OCI-M2 (cell line): ENCODE measurements around the gene CDC34.

Source experiments
- DNase-seq: peaks from one replicate; lab custom pipeline; 2025; ENCODE audit not compliant: unreplicated experiment; lab: John Stamatoyannopoulos, UW

Gene CDC34

DNA sequence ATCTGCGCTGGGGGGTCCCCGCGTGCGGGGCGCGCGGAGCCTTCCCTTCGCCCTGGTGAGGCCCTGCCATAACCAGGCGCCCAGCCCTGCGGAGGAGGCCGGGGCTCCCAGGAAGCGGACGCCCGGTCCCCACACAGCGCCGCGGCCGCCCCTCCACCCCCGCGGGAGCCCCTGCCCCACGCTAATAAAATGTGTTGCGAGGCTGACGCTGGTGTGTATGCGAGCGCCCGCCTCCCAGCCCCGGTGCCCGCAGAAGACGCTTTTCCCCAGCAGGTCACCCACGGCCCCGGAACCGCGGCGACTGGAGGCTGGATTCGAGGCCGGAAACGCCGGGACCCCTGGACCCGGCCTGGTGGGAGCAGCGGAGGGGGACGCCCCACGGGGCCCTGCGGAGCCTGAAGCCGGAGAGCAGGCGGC, 12.1 kb upstream of the CDC34 start:
- no peak for DNase-seq

DNA sequence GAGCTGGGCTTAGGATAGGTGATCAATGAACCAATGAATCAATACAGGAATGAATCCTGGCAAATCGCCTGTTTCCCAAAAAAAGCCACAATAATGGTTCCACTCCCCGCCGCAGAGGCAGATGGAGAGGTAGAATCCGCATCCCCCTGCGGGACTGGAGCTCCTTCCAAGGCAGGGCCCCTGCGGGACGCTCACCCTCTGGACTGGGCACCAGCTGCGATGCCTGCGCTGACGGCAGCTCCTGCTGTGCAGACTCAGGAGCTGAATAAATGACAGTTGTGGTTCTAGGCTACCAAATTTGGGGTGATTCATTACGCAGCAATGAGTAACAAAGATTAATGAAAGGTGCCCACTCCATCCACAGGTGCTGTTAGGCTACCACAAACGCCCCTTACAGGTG, 8.8 kb upstream of the CDC34 start:
- no peak for DNase-seq

DNA sequence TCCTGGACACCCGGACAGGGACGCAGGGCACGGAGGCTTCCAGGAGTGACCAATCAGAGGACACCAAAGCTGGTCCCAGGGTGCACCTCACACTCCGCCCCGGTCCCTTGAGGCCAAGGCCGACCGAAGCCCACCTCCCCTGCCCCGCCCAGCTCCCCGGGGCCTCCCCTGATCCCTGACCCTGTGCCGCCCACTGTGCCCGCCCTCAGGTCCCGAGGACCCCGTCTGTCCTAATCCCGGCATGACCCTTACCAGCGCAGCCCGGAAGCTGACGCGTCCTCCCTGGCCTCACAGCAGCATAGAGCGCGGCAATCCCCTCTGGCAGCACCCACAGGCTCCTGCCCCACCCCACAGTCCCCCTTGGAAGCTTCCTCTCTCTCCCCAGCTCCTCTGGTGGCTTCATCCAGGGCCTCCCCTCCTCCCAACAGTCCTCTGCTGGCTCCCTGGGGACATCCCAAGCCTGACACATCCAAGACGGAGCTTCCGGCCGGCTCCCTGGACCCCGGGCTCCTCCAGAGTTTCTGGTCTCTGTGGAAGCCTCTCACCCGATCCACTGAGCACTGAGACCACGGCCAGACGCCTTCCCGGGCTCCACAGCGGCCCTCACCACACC, 7.4 kb upstream of the CDC34 start:
- no peak for DNase-seq

DNA sequence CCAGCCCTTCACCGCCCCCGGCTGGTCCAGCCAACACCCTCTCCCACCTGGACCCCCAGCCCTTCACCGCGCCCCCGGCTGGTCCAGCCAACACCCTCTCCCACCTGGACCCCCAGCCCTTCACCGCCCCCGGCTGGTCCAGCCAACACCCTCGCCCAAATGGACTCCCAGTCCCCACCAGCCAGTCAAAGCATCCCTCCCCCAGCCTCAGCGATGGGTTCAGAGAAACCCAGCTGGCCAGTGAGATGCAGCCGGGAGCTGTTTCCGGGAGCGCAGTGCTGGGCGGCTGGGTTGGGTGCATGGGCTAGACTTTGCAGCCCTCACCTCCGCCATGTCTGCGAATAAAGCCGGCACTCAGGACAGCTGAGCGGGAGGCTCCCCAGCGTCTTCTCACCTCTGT, 6.5 kb upstream of the CDC34 start:
- DNase-seq = no peak

DNA sequence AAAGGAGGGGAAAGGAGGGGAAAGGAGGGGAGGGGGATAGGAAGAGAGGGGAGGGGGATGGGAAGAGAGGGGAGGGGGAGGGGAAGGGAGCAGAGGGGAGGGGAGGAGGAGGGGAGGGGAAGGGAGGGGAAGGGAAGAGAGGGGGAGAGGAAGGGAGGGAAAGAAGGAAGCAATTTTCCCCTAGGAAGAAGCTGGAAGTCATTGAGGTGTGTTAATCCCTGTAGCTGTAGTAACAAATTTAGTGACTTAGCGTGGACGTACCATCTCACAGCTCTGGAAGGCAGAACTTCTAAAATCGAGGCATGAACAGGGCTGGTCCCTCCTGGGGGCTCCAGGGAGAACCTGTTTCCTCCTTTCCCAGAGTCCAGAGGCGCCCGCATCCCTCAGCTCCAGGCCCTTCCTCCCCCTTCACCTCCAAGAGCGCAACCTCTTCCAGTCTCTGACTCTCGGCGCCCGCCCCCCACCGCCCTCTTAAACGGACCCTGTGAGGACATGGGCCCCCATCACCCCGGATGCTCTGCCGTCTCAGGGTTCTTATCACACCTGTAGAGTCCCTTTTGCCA, 5.6 kb upstream of the CDC34 start:
- no peak for DNase-seq

DNA sequence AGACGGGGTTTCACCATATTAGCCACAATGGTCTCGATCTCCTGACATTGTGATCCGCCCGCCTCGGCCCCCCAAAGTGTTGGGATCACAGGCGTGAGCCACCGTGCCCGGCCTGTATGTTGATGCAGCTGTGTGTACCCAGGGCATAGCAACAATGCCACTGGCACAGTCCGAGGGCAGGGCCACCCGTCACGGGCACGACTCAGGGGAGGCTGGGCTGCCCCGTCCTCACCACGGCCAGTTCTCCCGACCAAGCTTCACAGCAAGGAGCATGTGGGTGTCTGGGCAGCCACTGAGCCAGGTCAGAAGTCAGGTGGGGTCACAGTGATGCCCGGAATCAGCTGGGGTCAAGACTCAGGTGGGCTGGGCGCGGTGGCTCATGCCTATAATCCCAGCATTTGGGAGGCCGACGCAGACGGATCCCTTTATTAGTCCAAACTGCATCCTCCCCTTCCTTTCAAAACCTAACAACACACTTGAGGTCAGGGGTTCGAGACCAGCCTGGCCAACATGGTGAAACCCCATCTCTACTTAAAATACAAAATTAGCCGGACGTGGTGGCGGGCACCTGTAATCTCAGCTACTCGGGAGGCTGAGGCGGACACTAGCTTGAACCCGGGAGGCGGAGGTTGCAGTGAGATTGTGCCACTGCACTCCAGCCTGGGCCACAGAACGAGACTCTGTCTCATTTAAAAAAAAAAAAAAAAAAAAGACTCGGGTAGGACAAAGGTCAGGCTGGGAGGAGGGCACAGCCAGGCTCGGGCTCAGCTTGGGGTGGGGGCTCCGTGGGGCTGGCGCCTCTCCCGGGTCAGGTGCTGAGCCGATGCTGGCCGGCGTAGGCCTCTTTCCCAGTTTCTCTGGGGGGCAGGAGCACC, 1.2 kb upstream of the CDC34 start:
- DNase-seq = no peak

DNA sequence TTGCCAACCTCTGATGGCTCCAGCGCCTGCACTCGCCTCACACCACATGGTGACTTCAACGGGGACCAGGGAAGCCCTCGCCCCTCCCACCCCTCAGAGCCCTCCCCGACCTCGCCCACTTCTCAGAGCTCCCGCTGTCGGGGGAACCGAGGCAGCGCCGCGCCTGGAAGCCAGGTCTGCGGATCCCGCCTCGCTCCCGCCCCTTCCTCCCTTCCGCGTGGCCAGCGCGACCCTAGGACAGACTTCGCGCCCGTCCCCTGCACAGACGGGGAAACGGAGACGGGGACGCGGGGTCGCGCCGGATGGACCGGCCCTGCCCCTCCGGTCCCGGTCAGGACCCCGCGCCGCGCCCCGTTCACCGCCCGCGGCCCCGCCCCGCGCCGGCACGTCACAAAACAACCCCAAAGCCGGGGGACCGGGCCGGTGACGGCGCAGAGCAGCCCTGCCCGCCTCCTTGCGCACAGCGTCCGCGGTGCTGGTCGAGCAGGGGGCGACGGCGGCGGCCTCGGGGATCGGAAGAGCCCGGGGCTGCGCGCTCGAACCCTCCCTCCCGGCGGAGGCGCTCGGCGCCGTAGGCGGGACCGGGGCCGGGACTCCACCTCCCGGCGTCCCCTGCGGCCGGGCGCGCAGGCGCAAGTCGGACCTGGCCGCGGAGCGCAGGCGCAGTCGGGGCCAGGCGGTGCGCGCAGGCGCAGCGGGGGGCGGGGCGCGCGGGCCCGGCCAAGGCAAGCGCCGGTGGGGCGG, 379 bp upstream of the CDC34 start:
- DNase-seq = no peak

DNA sequence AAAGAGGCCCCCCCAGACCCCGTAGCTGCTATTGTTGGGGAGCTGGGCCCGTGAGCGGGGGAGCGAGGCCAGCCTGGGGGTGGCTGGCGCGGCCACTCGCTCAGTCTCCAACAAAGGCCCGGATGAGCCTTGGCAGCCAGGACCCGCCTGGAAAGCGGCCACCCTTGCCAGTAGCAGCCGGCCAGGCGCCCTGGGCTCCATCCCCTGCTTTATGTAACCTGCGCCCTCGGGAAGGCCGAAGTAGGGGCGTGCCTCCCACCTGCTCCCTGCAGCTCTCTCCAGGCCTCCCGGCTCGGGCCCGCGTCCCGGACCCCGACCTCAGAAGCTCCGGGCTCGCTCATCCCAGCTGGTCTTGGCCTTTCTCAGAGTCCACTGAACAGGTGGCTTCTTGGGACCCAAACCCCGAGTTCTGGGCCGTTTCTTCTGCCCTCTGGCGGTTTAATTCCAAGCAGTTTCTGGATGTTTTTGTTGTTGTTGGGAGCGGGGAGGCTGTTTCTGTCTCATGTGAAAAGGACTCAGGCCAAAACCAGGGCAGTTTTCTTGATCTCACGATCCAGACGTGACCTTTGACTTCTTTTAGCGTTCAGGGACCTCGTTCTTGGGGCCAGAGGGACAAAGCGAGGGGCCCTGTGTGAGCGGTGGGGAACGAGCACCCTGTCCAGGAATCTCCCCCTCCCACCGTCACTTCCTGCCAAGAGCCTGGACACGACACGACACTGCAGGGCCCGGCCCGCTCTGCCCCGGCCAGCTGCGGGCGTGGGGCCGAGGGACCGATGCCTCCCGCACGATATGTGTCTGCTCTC, 1.2 kb downstream of the CDC34 start:
- DNase-seq = no peak

DNA sequence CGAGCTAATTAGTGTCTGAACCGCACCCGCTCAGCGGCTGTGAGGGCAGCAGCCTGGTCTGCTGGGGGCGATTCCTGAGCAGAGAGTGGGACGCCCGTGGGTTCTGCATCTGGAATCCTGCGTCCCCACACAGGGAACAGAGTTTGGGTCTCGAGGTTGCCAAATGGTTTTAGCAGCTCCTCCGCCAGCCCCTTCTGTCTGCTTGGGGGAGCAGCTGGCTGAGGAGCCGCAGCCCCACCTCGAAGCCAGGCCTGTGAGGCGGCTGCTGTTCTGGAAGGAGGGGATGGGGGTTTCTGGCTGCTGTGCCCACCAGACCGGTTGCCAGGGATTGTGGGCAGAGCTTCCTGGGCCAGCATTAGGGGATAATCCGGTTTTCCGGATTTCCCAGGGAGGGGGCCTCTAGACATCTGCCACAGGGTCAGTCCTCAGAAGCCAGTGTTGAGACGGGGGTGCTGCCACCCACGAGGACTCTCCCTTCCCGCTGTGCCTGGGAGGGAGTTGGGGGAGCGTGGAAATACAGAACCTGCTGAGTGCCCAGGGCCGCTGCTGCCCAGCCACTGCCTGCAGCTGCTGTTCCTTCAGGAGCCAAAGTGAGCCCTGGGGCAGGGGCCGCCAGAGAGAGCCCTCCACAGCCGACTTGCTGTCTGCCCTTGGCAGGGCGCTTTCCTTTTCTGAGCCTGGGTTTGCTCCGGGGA, 2.0 kb downstream of the CDC34 start:
- DNase-seq = no peak

DNA sequence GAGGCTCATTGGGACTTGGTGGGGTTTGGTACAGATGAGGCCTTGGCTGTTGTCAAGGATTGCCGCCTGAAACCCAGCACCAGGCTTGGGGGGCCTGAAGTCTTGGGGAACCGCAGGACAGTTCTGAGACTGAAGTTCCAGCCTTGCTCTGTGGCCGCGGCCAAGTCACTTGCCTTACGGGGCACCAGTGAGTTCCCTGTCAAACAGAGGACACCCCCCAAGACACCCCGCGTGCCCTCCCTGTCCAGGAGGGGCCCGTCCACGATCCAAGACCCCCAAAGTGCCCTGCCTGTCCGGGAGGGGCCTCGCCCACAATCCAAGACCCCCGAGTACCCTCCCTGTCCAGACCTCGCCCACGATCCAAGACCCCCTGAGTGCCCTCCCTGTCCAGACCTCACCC, 2.5 kb downstream of the CDC34 start:
- DNase-seq = no peak

DNA sequence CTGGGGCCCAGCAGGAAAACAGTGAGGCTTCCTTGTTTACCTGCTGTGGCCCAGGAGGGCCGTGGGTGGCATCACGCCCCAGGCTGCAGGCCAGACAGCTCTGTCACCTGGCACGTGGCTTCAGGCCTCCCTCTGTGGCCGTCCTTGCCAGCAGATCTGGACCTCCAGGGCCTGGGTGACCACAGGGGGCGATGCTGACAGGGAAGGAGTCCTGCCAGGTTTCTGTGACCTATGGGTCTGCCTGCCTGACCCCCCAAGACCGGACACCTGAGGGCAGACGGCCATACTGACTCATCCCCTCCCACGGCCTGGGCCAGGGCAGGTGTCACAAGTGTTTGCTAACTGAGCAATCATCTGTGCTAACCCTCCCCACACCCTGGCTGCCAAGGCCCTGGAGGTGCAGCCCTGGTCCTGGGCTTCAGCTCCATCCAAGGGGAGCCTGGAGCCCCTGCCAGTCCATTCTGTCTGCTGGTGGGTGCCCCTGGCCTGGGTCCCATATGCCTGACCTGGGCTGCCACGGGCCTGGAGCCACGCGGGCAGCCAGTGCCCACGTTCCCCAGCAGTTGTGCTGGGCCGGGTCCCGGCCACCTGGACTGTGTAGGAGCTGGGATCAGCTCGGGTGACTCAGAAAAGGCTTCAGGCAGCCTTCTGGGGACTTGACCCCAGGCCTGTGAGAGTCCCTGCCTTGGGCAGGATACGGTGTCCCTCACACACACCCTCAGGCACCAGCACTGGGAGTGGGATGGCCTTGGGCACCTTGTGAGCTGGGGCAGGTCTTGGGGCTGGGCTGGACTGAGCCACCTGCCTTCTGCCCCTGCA, 3.7 kb downstream of the CDC34 start:
- no peak for DNase-seq

DNA sequence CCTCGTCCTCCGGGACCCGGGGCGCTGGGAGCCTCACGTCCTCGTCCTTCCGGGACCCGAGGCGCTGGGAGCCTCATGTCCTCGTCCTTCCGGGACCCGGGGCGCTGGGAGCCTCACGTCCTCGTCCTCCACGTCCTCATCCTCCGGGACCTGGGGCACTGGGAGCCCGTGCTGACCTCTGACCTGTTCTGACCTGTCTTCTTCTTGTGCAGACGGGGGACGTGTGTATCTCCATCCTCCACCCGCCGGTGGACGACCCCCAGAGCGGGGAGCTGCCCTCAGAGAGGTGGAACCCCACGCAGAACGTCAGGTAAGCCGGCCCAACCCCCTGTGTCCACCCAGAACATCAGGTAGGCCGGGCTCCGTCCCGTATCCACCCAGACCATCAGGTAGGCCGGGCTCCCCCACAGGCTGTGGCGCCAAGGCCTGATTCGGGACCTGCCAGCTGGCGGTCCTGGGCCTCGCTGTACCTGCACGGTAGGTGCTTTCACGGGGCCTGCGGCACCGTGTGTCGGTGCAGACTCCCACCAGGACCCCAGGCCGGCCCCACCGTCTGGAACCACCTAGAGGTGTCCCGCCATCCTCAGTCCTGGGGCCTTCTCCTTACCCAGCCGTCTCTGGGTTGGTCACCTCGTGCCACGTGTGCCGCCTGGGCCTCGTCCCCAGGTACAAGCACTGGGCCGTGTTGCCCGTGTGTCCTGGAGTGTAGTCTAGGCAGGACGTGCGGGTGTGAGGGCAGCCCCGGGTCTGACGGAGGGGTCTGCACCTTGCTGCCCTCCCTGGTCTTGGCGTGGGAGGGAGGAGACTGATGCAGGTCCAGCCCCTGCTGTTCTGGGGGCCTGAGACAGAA, 4.7 kb downstream of the CDC34 start:
- no peak for DNase-seq

DNA sequence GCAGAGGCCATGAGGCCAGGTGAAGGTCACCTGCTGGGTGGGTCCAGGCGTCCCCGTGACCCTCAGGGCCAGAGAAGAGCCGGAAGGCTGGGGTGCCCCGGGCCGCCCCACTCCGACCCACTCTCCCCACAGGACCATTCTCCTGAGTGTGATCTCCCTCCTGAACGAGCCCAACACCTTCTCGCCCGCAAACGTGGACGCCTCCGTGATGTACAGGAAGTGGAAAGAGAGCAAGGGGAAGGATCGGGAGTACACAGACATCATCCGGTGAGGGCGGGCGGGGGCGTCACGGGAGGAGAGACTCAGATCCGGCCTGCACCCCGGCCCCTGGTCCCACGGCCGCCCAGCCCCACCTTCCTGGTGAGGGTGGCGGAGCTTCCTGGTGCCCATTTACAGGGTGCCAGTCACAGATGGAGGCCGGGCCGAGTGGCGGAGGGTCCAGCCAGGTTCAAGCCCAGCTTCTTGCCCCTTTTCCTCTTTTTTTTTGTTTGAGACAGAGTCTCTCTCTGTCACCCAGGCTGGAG, 5.4 kb downstream of the CDC34 start:
- DNase-seq = no peak

DNA sequence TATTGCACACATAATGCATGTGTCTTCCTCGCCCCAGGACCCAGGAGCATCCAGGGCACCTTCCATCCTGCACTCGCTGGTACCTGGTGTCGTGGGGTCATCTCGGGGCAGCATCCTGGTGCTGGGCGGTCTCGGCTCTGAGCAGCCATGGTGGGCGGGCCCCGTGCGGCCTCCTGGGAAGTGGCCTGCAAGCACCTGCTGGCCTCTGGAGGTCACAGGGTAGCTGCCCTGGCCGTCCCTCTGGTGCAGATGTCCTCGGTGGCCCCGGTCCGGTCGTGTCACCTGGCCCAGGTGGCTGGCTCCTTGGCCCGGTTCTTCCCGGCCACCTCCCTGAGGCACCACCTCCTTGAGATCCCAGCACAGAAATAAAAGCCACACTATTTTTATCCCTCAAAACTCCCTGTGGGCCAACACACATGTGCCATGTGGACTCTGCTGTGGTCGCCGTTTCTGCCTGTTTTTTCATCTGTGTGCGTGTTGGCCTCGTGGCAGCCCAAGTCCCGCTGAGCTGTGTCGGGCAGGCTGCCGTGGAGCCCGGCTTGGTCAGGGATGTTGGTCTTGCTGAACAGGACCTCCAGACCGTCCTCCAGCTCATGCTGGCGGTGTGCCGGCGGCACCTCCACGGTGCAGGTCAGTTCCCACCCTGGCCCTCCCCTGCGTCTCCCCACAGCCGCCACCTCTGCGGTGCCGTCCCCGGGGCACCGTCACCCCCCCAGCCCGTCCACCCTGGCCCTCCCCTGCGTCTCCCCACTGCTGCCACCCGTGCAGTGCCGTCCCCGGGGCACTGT, 7.3 kb downstream of the CDC34 start:
- DNase-seq = no peak

DNA sequence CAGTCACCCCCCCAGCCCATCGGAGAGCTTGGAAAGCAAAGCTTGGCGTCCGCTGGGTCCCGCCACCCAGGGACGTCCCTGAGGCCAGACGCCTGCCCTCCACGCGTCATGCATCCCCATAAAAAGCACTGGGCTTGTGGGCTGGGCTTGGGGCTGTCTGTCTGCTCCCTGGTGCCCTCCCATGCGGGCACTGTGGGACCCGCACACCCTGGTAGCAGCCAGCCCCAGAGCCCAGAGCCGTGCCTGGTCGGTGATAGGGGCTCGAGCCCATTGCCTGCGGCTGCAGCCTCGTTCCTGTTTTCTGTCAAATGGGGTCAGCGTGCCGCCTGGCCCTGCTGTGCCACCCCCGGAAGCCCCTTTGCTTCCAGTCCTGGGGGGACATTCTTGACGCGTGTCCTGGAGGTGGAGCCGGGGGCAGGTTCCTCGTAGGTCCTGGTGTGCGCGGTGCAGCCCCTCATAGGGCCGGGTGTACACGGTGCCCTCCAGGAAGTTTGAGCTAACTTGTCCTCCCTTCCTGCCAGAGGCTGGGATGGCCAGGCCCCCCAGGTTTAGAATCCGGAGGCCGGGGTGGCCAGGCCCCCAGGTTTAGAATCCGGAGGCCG, 8.0 kb downstream of the CDC34 start:
- DNase-seq = no peak

DNA sequence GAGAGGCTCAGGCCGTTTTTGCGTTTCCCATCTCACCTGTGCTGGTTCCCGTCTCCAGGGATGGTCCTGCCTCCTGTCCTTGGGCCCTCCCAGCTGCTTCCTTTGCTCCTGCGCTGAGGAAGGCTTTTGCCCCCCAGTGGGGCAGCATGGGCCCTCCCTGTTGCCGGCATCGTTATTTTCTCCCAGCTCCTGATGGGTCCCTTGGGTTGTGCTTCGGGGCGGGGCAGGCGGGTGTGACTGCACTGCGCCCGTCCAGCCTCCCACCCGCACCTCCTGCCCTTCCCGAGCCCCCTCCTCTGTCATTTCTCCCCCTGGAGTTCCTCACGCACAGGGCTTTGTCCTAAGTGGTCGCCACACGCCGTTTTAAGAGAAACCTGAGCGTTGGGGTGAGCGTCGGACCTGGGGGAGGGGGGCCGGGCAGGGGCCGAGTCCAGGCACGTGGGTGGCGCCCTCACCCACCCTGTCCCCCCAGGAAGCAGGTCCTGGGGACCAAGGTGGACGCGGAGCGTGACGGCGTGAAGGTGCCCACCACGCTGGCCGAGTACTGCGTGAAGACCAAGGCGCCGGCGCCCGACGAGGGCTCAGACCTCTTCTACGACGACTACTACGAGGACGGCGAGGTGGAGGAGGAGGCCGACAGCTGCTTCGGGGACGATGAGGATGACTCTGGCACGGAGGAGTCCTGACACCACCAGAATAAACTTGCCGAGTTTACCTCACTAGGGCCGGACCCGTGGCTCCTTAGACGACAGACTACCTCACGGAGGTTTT, 9.5 kb downstream of the CDC34 start:
- no peak for DNase-seq
